Mucosa of stomach (tissue), 1 donor: ENCODE data around the gene SH3RF3.

Experiments used
- H3K27me3 ChIP-seq: one replicate; pipeline ENCODE4 v1.7.0; 2013; ENCODE audit warnings: mild to moderate bottlenecking, low read length; ENCODE audit not compliant: control insufficient read depth, insufficient read depth
- H3K36me3 ChIP-seq: one replicate; pipeline ENCODE4 v1.7.0; 2013; ENCODE audit warnings: low read length; ENCODE audit not compliant: control insufficient read depth, insufficient read depth
- H3K4me1 ChIP-seq: one replicate; pipeline ENCODE4 v1.7.0; 2013; ENCODE audit warnings: mild to moderate bottlenecking, low read length; ENCODE audit not compliant: control insufficient read depth, insufficient read depth
- H3K4me3 ChIP-seq: one replicate; pipeline ENCODE4 v1.7.0; 2013; ENCODE audit warnings: low read length
- H3K9ac ChIP-seq: one replicate; pipeline ENCODE4 v1.7.0; 2013; ENCODE audit warnings: mild to moderate bottlenecking, low read length, moderate library complexity
- H3K9me3 ChIP-seq: one replicate; pipeline ENCODE4 v1.7.0; 2013; ENCODE audit warnings: mild to moderate bottlenecking, low read length, moderate library complexity; ENCODE audit not compliant: control insufficient read depth
- donor health status: Pancreatic carcinoma.

Gene SH3RF3

GRCh38 chr2:109497911-109498870, 369.2 kb downstream of the SH3RF3 start:
- no peak overlapping the region for H3K4me3 ChIP-seq
- peaks cover 31% of the 10 kb centered on the region for H3K4me1 ChIP-seq
- H3K9me3 ChIP-seq = no peaks in the 10 kb centered on the region
- no peaks in the 10 kb centered on the region for H3K36me3 ChIP-seq
- H3K27me3 ChIP-seq = no peaks in the 10 kb centered on the region
- H3K9ac ChIP-seq = no peak overlapping the region

DNA sequence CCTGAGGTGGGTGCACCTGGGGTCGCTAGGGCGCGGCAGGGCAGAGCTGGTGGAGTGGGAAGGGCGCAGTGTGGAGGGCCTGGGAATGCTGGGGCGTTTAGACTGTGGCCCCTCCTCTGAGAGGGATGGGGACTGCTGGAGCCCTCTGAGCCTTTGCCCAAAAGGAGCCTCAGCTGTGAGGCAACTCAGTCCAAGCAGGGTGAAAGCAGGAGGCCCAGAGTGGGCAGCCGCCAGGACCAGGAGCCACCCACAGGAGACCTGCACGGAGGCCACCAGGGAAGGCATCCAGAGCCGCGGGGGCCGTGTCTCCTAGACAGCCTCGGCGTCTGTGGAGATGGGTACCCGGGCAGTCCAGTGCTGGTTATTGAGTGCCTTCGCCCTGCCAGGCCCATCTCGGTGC, 369.9 kb downstream of the SH3RF3 start:
- no peak overlapping the region for H3K9ac ChIP-seq
- no peak overlapping the region for H3K4me3 ChIP-seq
- H3K4me1 ChIP-seq = peaks cover 31% of the 10 kb centered on the region

DNA sequence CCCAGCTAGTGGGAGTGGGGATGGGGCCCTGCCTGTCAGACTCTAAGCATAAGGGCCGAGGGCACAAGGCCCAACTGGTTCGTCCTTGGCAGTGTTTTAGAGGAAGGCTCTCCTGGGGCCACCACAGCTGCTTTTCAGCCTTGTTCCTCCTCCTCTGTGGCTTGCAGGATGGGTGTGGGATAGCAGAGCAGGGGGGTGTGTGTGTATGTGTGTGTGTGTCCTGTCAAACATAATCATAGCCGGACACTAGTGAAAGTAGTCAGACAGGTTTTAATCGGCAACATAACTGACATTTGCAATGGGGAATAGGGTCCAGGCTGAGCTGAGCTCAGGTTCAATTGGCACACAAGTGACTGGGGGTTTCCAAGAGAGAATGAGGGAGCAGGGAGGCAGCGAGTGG, 370.6 kb downstream of the SH3RF3 start:
- H3K27me3 ChIP-seq = no peaks in the 10 kb centered on the region
- peaks cover 29% of the 10 kb centered on the region for H3K4me1 ChIP-seq
- H3K9me3 ChIP-seq = no peaks in the 10 kb centered on the region
- H3K4me3 ChIP-seq = no peak overlapping the region
- H3K36me3 ChIP-seq = no peaks in the 10 kb centered on the region
- H3K9ac ChIP-seq = no peak overlapping the region

More for the DNA sequence above, 369.9 kb downstream of the SH3RF3 start:
- Histone ChIP-seq H3K27me3 (no peaks in the 10 kb centered on the region), H3K36me3 (no peaks in the 10 kb centered on the region), H3K9me3 (no peaks in the 10 kb centered on the region)

GRCh38 chr2:109500910-109501309, 371.9 kb downstream of the SH3RF3 start:
- Histone ChIP-seq H3K4me3 (no peak overlapping the region), H3K9ac (no peak overlapping the region), H3K36me3 (no peaks in the 10 kb centered on the region)

DNA sequence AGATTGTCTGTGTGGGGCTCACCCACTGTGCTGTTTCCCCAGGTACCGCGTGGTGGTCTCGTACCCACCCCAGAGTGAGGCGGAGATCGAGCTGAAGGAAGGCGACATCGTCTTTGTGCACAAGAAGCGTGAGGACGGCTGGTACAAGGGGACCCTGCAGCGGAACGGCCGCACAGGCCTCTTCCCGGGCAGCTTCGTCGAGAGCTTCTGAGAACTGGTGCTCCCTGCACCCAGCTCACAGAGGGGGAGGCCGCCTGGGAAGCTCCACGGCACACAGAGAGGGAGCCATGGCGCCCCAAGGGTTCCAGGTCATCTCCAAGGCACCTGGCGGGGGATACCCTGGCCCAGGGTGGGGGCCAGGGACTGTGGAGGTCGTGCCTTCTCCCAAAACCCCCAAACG, 372.5 kb downstream of the SH3RF3 start:
- no peak overlapping the region for H3K4me3 ChIP-seq
- H3K36me3 ChIP-seq = no peaks in the 10 kb centered on the region
- no peaks in the 10 kb centered on the region for H3K27me3 ChIP-seq
- H3K9ac ChIP-seq = no peak overlapping the region
- H3K4me1 ChIP-seq = peaks cover 22% of the 10 kb centered on the region
- H3K9me3 ChIP-seq = no peaks in the 10 kb centered on the region

More at GRCh38 chr2:109500910-109501309, 371.9 kb downstream of the SH3RF3 start:
- peaks cover 22% of the 10 kb centered on the region for H3K4me1 ChIP-seq
- H3K27me3 ChIP-seq = no peaks in the 10 kb centered on the region
- no peaks in the 10 kb centered on the region for H3K9me3 ChIP-seq

- H3K27me3 ChIP-seq = no peaks in the 10 kb centered on the region
- peaks cover 18% of the 10 kb centered on the region for H3K4me1 ChIP-seq
- H3K9ac ChIP-seq = no peak overlapping the region
- no peak overlapping the region for H3K4me3 ChIP-seq
- no peaks in the 10 kb centered on the region for H3K9me3 ChIP-seq
- no peaks in the 10 kb centered on the region for H3K36me3 ChIP-seq
Observed at GRCh38 chr2:109503191-109503590, 374.2 kb downstream of the SH3RF3 start.

- Histone ChIP-seq H3K9me3 (no peaks in the 10 kb centered on the region), H3K9ac (no peak overlapping the region), H3K27me3 (no peaks in the 10 kb centered on the region), H3K4me3 (no peak overlapping the region), H3K4me1 (no peaks in the 10 kb centered on the region), H3K36me3 (no peaks in the 10 kb centered on the region)
Observed at GRCh38 chr2:109507217-109507616, 378.2 kb downstream of the SH3RF3 start.

- Histone ChIP-seq H3K9ac (no peak overlapping the region), H3K4me1 (no peaks in the 10 kb centered on the region), H3K4me3 (no peak overlapping the region), H3K9me3 (no peaks in the 10 kb centered on the region), H3K27me3 (no peaks in the 10 kb centered on the region), H3K36me3 (no peaks in the 10 kb centered on the region)
Observed at GRCh38 chr2:109507828-109508227, 378.8 kb downstream of the SH3RF3 start.

DNA sequence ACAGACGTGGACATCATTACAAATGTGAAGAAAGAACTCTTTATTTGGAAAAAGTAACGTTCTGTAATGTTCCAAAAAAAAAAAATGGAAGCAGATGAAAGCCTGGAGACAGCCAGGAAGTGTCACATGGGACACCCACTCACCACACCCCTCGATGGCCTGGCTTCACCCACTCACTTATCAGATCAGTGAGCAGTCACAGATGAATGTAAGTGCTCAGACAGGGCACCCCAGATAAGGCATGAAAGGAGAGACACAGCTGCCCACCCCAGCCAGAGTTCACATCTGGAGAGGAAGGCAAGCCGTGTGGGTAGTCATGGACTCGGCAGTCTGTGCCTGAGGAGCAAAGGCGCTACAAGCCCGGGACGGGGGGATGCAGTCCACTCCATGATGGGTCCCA, 379.6 kb downstream of the SH3RF3 start:
- no peaks in the 10 kb centered on the region for H3K36me3 ChIP-seq
- no peaks in the 10 kb centered on the region for H3K9me3 ChIP-seq
- peaks cover 1% of the 10 kb centered on the region for H3K4me1 ChIP-seq
- no peak overlapping the region for H3K4me3 ChIP-seq
- no peak overlapping the region for H3K9ac ChIP-seq
- H3K27me3 ChIP-seq = no peaks in the 10 kb centered on the region

DNA sequence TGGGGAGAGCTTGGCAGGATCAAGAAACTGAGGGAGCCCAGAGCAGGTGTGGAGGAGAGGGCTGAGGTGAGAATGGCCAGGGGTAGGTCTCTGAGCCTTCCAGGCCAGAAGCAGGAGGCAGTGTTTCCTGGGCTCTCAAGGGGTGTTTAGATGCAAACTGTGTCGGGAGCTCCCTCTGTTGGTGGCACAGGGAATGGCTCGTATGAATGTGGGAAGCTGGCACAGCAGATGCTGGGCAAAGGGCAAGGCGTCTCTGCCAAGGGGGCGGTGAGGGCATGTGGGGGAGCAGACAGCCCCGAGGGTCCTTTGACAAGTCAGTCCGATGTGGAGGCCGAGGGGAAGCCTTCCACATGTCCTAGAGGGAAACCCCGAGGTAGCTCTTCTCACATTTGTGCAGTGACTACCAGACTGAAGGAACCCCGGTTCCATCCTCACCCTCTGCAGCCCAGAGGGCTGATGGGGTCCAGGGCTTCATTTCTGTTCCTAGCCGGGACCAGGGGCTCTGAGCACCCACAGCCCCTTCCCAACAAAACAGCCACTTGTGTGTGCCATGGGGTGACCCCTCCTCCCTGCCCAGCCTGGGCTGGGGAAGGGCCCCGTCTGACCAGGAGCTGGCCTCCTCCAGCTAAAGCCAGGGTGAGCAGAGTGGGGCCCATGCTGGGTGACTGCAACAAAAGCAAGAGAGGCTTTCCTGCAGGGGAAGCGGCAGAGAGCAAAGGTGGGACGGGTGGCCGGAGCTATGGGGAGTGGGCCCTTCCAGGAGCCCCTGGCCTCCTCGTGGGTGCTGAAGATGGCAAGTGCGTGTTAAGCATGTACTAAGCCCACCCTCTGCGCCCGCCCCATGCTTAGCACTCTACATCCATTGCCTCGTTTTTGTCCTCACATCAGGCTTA, 381.4 kb downstream of the SH3RF3 start:
- Histone ChIP-seq H3K4me3 (no peak overlapping the region), H3K4me1 (peaks cover 11% of the 10 kb centered on the region), H3K36me3 (no peaks in the 10 kb centered on the region), H3K27me3 (peaks cover 2% of the 10 kb centered on the region), H3K9ac (no peak overlapping the region), H3K9me3 (no peaks in the 10 kb centered on the region)

GRCh38 chr2:109511168-109511567, 382.2 kb downstream of the SH3RF3 start:
- H3K4me3 ChIP-seq = no peak overlapping the region
- H3K4me1 ChIP-seq = peaks cover 11% of the 10 kb centered on the region
- no peak overlapping the region for H3K9ac ChIP-seq
- no peaks in the 10 kb centered on the region for H3K9me3 ChIP-seq
- peaks cover 2% of the 10 kb centered on the region for H3K27me3 ChIP-seq
- H3K36me3 ChIP-seq = no peaks in the 10 kb centered on the region

- no peak overlapping the region for H3K9ac ChIP-seq
- no peaks in the 10 kb centered on the region for H3K36me3 ChIP-seq
- H3K4me1 ChIP-seq = peaks cover 11% of the 10 kb centered on the region
- H3K27me3 ChIP-seq = peaks cover 2% of the 10 kb centered on the region
- no peak overlapping the region for H3K4me3 ChIP-seq
- H3K9me3 ChIP-seq = no peaks in the 10 kb centered on the region
Observed at GRCh38 chr2:109512076-109512475, 383.1 kb downstream of the SH3RF3 start.
